HEK293 (cell line): ENCODE data around the gene HMG20B.

Experiments
- CTCF ChIA-PET: fragments of 350-600 bp; formaldehyde crosslinking; extraction: SDS; loops from one replicate; lab custom pipeline; 2021; ENCODE audit warnings: antibody characterized with exemption; lab: Yijun Ruan, JAX
- POLR2A ChIA-PET: fragments of 300-600 bp; formaldehyde crosslinking; extraction: SDS; loops from one replicate; lab custom pipeline; 2020; ENCODE audit warnings: antibody characterized with exemption, inconsistent platforms; lab: Yijun Ruan, JAX
- H3K27ac ChIP-seq: fragments of 200-500 bp; sonication (Bioruptor generic); 2 replicates; pipeline ENCODE4 v1.5.1; 2014; ENCODE audit warnings: low read depth, low read length, control low read depth, inconsistent platforms; ENCODE audit errors: extremely low read depth
- H3K36me3 ChIP-seq, 2 experiments: fragments of 200-500 bp in 1 of 2; sonication (Bioruptor generic) in 1 of 2; 1 replicate in 1 of 2; 2 replicates in 1 of 2; pipeline ENCODE4 v1.5.1; 2014 to 2017; ENCODE audit warnings: inconsistent platforms in 2 of 2, low read length in 2 of 2; ENCODE audit not compliant: control insufficient read depth in 2 of 2, insufficient read depth in 1 of 2
- H3K4me1 ChIP-seq: fragments of 200-500 bp; sonication (Bioruptor generic); 2 replicates; pipeline ENCODE4 v1.5.1; 2014; ENCODE audit warnings: mild to moderate bottlenecking, low read length, inconsistent platforms; ENCODE audit not compliant: control insufficient read depth, insufficient read depth
- H3K4me3 ChIP-seq: 2 replicates; pipeline ENCODE4 v1.5.1; 2011; ENCODE audit warnings: low read depth, mild to moderate bottlenecking, control low read depth, low read length, moderate library complexity
- H3K9me3 ChIP-seq: fragments of 200-500 bp; sonication (Bioruptor generic); 2 replicates; pipeline ENCODE4 v1.5.1; 2014; ENCODE audit warnings: low read depth, low read length, inconsistent platforms; ENCODE audit not compliant: control insufficient read depth, insufficient read depth
- BCL11B ChIP-seq: fragments of 450-650 bp; formaldehyde crosslinking; IDR thresholded peaks from 2 replicates; pipeline ENCODE4 v1.5.1; 2016; ENCODE audit warnings: low read depth, missing biosample characterization, missing genetic modification characterization
- GFI1B ChIP-seq: fragments of 450-650 bp; formaldehyde crosslinking; IDR thresholded peaks from 2 replicates; pipeline ENCODE4 v1.5.1; 2016; ENCODE audit warnings: missing biosample characterization, missing genetic modification characterization
- GLIS1 ChIP-seq: fragments of 450-650 bp; formaldehyde crosslinking; IDR thresholded peaks from 2 replicates; pipeline ENCODE4 v1.5.1; 2016; ENCODE audit warnings: missing biosample characterization, missing genetic modification characterization
- GLIS2 ChIP-seq: fragments of 450-650 bp; formaldehyde crosslinking; IDR thresholded peaks from 2 replicates; pipeline ENCODE4 v1.5.1; 2016; ENCODE audit warnings: missing biosample characterization, missing genetic modification characterization
- KLF17 ChIP-seq: fragments of 450-650 bp; formaldehyde crosslinking; IDR thresholded peaks from 2 replicates; pipeline ENCODE4 v1.5.1; 2016; ENCODE audit warnings: missing biosample characterization, missing genetic modification characterization
- OSR2 ChIP-seq: fragments of 450-650 bp; formaldehyde crosslinking; IDR thresholded peaks from 2 replicates; pipeline ENCODE4 v1.5.1; 2016; ENCODE audit warnings: missing biosample characterization, missing genetic modification characterization
- WT1 ChIP-seq: fragments of 450-650 bp; formaldehyde crosslinking; IDR thresholded peaks from 2 replicates; pipeline ENCODE4 v1.5.1; 2016; ENCODE audit warnings: missing biosample characterization, missing genetic modification characterization
- ZFP3 ChIP-seq: fragments of 450-650 bp; formaldehyde crosslinking; IDR thresholded peaks from 2 replicates; pipeline ENCODE4 v1.5.1; 2016; ENCODE audit warnings: low read depth, missing biosample characterization, missing genetic modification characterization
- ZNF112 ChIP-seq: fragments of 450-650 bp; formaldehyde crosslinking; IDR thresholded peaks from 2 replicates; pipeline ENCODE4 v1.5.0; 2017; ENCODE audit warnings: missing biosample characterization, missing genetic modification characterization
- ZNF202 ChIP-seq: fragments of 450-650 bp; formaldehyde crosslinking; IDR thresholded peaks from 2 replicates; pipeline ENCODE4 v1.5.1; 2016; ENCODE audit warnings: missing biosample characterization, missing genetic modification characterization, borderline replicate concordance
- ZNF280C ChIP-seq: fragments of 450-650 bp; formaldehyde crosslinking; IDR thresholded peaks from 2 replicates; pipeline ENCODE4 v1.5.1; 2016; ENCODE audit warnings: missing biosample characterization, missing genetic modification characterization
- ZNF280D ChIP-seq: fragments of 450-650 bp; formaldehyde crosslinking; IDR thresholded peaks from 2 replicates; pipeline ENCODE4 v1.5.1; 2016; ENCODE audit warnings: missing biosample characterization, missing genetic modification characterization
- ZNF621 ChIP-seq: fragments of 450-650 bp; formaldehyde crosslinking; IDR thresholded peaks from 2 replicates; pipeline ENCODE4 v1.5.1; 2017; ENCODE audit warnings: missing biosample characterization, missing genetic modification characterization
- ZNF626 ChIP-seq: fragments of 450-650 bp; sonication (Bioruptor Pico); formaldehyde crosslinking; IDR thresholded peaks from 2 replicates; pipeline ENCODE4 v1.5.1; 2018; ENCODE audit warnings: missing biosample characterization, missing genetic modification characterization, inconsistent platforms
- ZNF629 ChIP-seq: fragments of 450-650 bp; formaldehyde crosslinking; IDR thresholded peaks from 2 replicates; pipeline ENCODE4 v1.5.1; 2017; ENCODE audit warnings: missing biosample characterization, missing genetic modification characterization
- ZSCAN4 ChIP-seq: fragments of 450-650 bp; formaldehyde crosslinking; IDR thresholded peaks from 2 replicates; pipeline ENCODE4 v1.5.1; 2017; ENCODE audit warnings: missing biosample characterization, missing genetic modification characterization

Gene HMG20B

GRCh38 chr19:3551792-3552095 is 21.0 kb upstream of the HMG20B start (continued):
- no peak for TF ChIP-seq ZNF621 (tag by site-specific recombination)
- TF ChIP-seq GFI1B (tag by site-specific recombination), result no peak
- TF ChIP-seq ZNF626 (tag by site-specific recombination), result no peak
- no peak for TF ChIP-seq ZNF280D
- no peak for TF ChIP-seq ZSCAN4
- TF ChIP-seq BCL11B (tag by site-specific recombination), result no peak

GRCh38 chr19:3554254-3555083 is 18.3 kb upstream of the HMG20B start:
- Histone ChIP-seq H3K4me1 (0 out of 2 replicates have a peak, but pooled peaks cover 2% of the 10 kb centered on the region), H3K9me3 (no peaks in the 10 kb centered on the region), H3K27ac (no peak overlapping the region; the same call in 1 of the 2 replicates), H3K4me3 (no peak overlapping the region), H3K36me3 (peaks cover 0 to 7% of the 10 kb centered on the region in 2 experiments; a peak in 2 of 3 replicates)
- ChIA-PET CTCF (interaction anchor here (1.0 to 2.7 kb wide), 5 partner anchors 9 to 248 kb away, joined by 3 to 21 read pairs (median 3); no protein-coding TSS in a partner anchor), POLR2A (interaction anchor here (0.6 kb wide), 1 partner anchor 134 kb away, joined by 3 read pairs; no protein-coding TSS in a partner anchor)
- TF ChIP-seq KLF17 (tag by site-specific recombination), result no peak
- peak; percentile 34; the same call in 1 of the 2 replicates for TF ChIP-seq OSR2 (tag by site-specific recombination)

- H3K9me3 ChIP-seq, result no peaks in the 10 kb centered on the region
- H3K4me3 ChIP-seq, result no peak overlapping the region; the same call in none of the 2 replicates
- CTCF ChIA-PET, result interaction anchor here (0.6 to 2.7 kb wide), 6 partner anchors 10 to 126 kb away, joined by 3 to 21 read pairs (median 4); no protein-coding TSS in a partner anchor
- 0 out of 2 replicates have a peak, but pooled peaks have one; percentile 18 for TF ChIP-seq GLIS1 (tag by site-specific recombination)
- no peak for TF ChIP-seq ZNF202 (tag by site-specific recombination)
- no peak for TF ChIP-seq ZNF629
- TF ChIP-seq ZFP3, result no peak
- TF ChIP-seq ZNF112 (tag by site-specific recombination), result no peak
- TF ChIP-seq GLIS2 (tag by site-specific recombination), result 0 out of 2 replicates have a peak, but pooled peaks have one; percentile 6
- TF ChIP-seq WT1 (tag by site-specific recombination), result no peak
- no peak for TF ChIP-seq ZNF280C (tag by site-specific recombination)
- H3K36me3 ChIP-seq, result peaks cover 0 to 3% of the 10 kb centered on the region in 2 experiments; a peak in 2 of 3 replicates
- POLR2A ChIA-PET, result interaction anchor here (0.8 to 1.0 kb wide), 2 partner anchors 11 to 18 kb away, joined by 3 to 7 read pairs; no protein-coding TSS in a partner anchor
- H3K27ac ChIP-seq, result no peak overlapping the region
- H3K4me1 ChIP-seq, result 0 out of 2 replicates have a peak, but pooled peaks cover 2% of the 10 kb centered on the region
These were observed 16.9 kb upstream of the HMG20B start for GRCh38 chr19:3555653-3556422.
